ENCODE results near the gene C1orf53.

DNA sequence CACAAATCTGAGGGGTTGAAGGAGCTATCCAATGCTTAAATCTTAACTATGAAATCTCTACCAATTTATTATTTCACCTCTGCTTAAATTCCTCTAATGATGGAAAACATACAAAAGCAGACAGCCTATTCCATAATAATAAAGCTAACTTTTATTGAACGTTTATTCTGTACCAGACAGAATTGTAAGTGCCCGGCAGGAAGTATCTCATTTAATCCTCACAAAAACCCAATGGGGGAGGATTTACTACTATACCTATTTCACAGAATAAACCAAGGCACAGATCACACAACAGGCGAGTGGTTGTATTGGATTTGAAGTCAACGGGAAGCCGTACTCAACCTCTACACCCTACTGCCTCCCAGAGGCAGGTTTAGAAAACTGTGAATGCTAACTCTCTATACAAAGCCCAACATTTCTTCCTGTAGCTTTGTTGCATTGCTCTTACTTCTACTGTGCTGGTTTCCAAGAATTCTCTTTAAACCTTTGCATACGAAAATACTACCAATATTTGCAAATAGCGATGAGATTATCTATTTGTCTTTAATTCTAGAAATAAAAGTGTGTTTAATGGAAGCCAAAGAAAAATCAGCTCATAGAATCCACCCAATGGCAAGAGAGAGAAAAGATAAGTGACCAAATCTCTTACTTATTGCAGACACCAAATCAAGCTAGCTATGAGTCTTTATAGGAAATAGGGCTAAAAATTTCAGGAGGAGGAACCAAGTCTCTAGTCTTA, 33.5 kb upstream of the C1orf53 start:
- TF ChIP-seq, protein P1, sequence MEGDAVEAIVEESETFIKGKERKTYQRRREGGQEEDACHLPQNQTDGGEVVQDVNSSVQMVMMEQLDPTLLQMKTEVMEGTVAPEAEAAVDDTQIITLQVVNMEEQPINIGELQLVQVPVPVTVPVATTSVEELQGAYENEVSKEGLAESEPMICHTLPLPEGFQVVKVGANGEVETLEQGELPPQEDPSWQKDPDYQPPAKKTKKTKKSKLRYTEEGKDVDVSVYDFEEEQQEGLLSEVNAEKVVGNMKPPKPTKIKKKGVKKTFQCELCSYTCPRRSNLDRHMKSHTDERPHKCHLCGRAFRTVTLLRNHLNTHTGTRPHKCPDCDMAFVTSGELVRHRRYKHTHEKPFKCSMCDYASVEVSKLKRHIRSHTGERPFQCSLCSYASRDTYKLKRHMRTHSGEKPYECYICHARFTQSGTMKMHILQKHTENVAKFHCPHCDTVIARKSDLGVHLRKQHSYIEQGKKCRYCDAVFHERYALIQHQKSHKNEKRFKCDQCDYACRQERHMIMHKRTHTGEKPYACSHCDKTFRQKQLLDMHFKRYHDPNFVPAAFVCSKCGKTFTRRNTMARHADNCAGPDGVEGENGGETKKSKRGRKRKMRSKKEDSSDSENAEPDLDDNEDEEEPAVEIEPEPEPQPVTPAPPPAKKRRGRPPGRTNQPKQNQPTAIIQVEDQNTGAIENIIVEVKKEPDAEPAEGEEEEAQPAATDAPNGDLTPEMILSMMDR (IDR thresholded peaks at IDR 0.05; ENCODE audit: borderline replicate concordance, extremely low read depth, low read length, poor library complexity, severe bottlenecking): peak; percentile 55
- TF ChIP-seq EZH2 (IDR thresholded peaks at IDR 0.05; ENCODE audit: borderline replicate concordance, low read depth, low read length, severe bottlenecking): no peak

Measured in DND-41 (cell line).